Fibroblast of pulmonary artery (primary cell): Measurements from ENCODE around the gene CA10.

Experiments used
- DNase-seq: peaks from one replicate; pipeline ENCODE4 v3.0.0-alpha.2; 2010; ENCODE audit warnings: low read depth
- H3K4me3 ChIP-seq: replicated peaks from 2 replicates; pipeline ENCODE4 v1.5.1; 2011; ENCODE audit warnings: low read depth, mild to moderate bottlenecking, control low read depth, low read length, moderate library complexity
- CTCF ChIP-seq: IDR thresholded peaks from 2 replicates; pipeline ENCODE4 v1.5.1; 2011; ENCODE audit warnings: mild to moderate bottlenecking, control low read depth, low read length, inconsistent platforms; ENCODE audit errors: missing control alignments

Gene CA10

GRCh38 chr17:51725185-51725584, 433.3 kb downstream of the CA10 start:
- H3K4me3 ChIP-seq = no peak overlapping the region
- DNase-seq = no peak
- no peak for TF ChIP-seq CTCF

- TF ChIP-seq CTCF = no peak
- no peak for DNase-seq
- H3K4me3 ChIP-seq = no peak overlapping the region
Observed at GRCh38 chr17:51724043-51724580, 434.4 kb downstream of the CA10 start.

- no peak for TF ChIP-seq CTCF
- no peak for DNase-seq
- no peak overlapping the region for H3K4me3 ChIP-seq
Observed at GRCh38 chr17:51722994-51723393, 435.5 kb downstream of the CA10 start.

- TF ChIP-seq CTCF = no peak
- no peak overlapping the region for H3K4me3 ChIP-seq
- DNase-seq = no peak
Observed at GRCh38 chr17:51721730-51722129, 436.8 kb downstream of the CA10 start.

- DNase-seq = no peak
- TF ChIP-seq CTCF = no peak
Observed at GRCh38 chr17:51720439-51720838, 438.1 kb downstream of the CA10 start.

GRCh38 chr17:51718983-51719382, 439.5 kb downstream of the CA10 start:
- no peak overlapping the region for H3K4me3 ChIP-seq
- no peak for TF ChIP-seq CTCF
- no peak for DNase-seq

More at GRCh38 chr17:51720439-51720838, 438.1 kb downstream of the CA10 start:
- no peak overlapping the region for H3K4me3 ChIP-seq

GRCh38 chr17:51711581-51711980, 446.9 kb downstream of the CA10 start:
- no peak for DNase-seq
- TF ChIP-seq CTCF = no peak
- H3K4me3 ChIP-seq = no peak overlapping the region
